ENCODE measurements around the gene ANLN. TPM values are rescaled to one million over a fixed set of nuclear protein-coding genes. Genes with fewer than 3 reads are reported as not detected.
"Not testable (repeated sequence)": the region's sequence is repeated elsewhere in the genome, so short reads cannot be mapped to it uniquely, and the experiment has no call there.

Gene ANLN
- total and polyA plus RNA-seq, 2 experiments from 2014 or later = 8.2 to 31.3 TPM

DNA sequence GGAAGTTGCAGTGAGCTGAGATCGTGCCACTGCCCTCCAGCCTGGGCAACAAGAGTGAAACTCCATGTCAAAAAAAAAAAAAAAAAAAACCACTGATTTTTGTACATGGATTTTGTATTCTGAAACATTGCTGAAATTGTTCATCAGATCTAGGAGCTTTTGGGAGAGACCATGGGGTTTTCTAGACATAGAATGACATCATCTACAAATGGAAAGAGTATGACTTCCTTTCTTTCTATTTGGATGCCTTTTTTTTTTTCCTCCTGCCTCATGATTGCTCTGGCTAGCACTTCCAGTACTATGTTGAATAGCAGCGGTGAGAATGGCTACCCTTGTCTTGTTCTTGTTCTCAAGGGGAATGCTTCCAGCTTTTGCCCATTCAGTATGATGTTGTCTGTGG is 89.1 kb downstream of the ANLN start:
- H2AFZ ChIP-seq = no peak overlapping the region
- no peak overlapping the region for H3K4me2 ChIP-seq
- no peaks in the 10 kb centered on the region for H3K36me3 ChIP-seq (replicated peaks; ENCODE audit: insufficient read depth, low read depth)
- TF ChIP-seq, protein P1, sequence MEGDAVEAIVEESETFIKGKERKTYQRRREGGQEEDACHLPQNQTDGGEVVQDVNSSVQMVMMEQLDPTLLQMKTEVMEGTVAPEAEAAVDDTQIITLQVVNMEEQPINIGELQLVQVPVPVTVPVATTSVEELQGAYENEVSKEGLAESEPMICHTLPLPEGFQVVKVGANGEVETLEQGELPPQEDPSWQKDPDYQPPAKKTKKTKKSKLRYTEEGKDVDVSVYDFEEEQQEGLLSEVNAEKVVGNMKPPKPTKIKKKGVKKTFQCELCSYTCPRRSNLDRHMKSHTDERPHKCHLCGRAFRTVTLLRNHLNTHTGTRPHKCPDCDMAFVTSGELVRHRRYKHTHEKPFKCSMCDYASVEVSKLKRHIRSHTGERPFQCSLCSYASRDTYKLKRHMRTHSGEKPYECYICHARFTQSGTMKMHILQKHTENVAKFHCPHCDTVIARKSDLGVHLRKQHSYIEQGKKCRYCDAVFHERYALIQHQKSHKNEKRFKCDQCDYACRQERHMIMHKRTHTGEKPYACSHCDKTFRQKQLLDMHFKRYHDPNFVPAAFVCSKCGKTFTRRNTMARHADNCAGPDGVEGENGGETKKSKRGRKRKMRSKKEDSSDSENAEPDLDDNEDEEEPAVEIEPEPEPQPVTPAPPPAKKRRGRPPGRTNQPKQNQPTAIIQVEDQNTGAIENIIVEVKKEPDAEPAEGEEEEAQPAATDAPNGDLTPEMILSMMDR (IDR thresholded peaks at IDR 0.05; ENCODE audit: poor library complexity) = no peak
- TF ChIP-seq EZH2phosphoT487 (IDR thresholded peaks at IDR 0.05; ENCODE audit: low read depth, severe bottlenecking, unreplicated experiment) (no peak), EZH2 (IDR thresholded peaks at IDR 0.05; ENCODE audit: borderline replicate concordance) (no peak)
- no peaks in the 10 kb centered on the region for H4K20me1 ChIP-seq (ENCODE audit: insufficient read depth, poor library complexity, severe bottlenecking)
- no peaks in the 10 kb centered on the region for H3K27me3 ChIP-seq
- H3K4me1 ChIP-seq (ENCODE audit: insufficient read depth) = no peaks in the 10 kb centered on the region
- H3K9me2 ChIP-seq (replicated peaks; ENCODE audit: insufficient read depth) = no peaks in the 10 kb centered on the region
- H3K9me3 ChIP-seq (ENCODE audit: low read depth) = no peaks in the 10 kb centered on the region
- no peak for DNase-seq (ENCODE audit: low spot score)
- no peak overlapping the region for H3K4me3 ChIP-seq
- 84% methylated on average over 2 of the region's 2 CpGs for WGBS (ENCODE audit: low lambda C conversion rate, missing lambda C conversion rate)
- no peaks in the 10 kb centered on the region for H3K79me2 ChIP-seq
- H3K27ac ChIP-seq = no peak overlapping the region

GRCh38 chr7:36483853-36484252 is 94.2 kb downstream of the ANLN start:
- H3K27ac ChIP-seq; H3K4me2 ChIP-seq; H3K36me3 ChIP-seq (replicated peaks; ENCODE audit: insufficient read depth, low read depth); H3K4me1 ChIP-seq (ENCODE audit: insufficient read depth); H2AFZ ChIP-seq; H3K9me3 ChIP-seq (ENCODE audit: low read depth); H3K79me2 ChIP-seq; H3K27me3 ChIP-seq; DNase-seq (ENCODE audit: low spot score); H4K20me1 ChIP-seq (ENCODE audit: insufficient read depth, poor library complexity, severe bottlenecking); H3K9me2 ChIP-seq (replicated peaks; ENCODE audit: insufficient read depth); H3K4me3 ChIP-seq: not testable (repeated sequence)
- WGBS (ENCODE audit: low lambda C conversion rate, missing lambda C conversion rate) = 93% methylated on average over 4 of the region's 4 CpGs

GRCh38 chr7:36484265-36484664 is 94.6 kb downstream of the ANLN start:
- no peaks in the 10 kb centered on the region for H4K20me1 ChIP-seq (ENCODE audit: insufficient read depth, poor library complexity, severe bottlenecking)
- H3K4me2 ChIP-seq = no peak overlapping the region
- H3K9me2 ChIP-seq (replicated peaks; ENCODE audit: insufficient read depth) = no peaks in the 10 kb centered on the region
- DNase-seq (ENCODE audit: low spot score) = no peak
- no peak overlapping the region for H2AFZ ChIP-seq
- H3K4me1 ChIP-seq (ENCODE audit: insufficient read depth) = peaks cover 7% of the 10 kb centered on the region
- 68% methylated on average over 8 of the region's 8 CpGs for WGBS (ENCODE audit: low lambda C conversion rate, missing lambda C conversion rate)
- H3K27me3 ChIP-seq = no peaks in the 10 kb centered on the region
- H3K36me3 ChIP-seq (replicated peaks; ENCODE audit: insufficient read depth, low read depth) = no peaks in the 10 kb centered on the region
- no peak overlapping the region for H3K27ac ChIP-seq
- no peaks in the 10 kb centered on the region for H3K79me2 ChIP-seq
- TF ChIP-seq EZH2 (IDR thresholded peaks at IDR 0.05; ENCODE audit: borderline replicate concordance) (no peak), EZH2phosphoT487 (IDR thresholded peaks at IDR 0.05; ENCODE audit: low read depth, severe bottlenecking, unreplicated experiment) (no peak)
- TF ChIP-seq, protein P1 (IDR thresholded peaks at IDR 0.05; ENCODE audit: poor library complexity) = no peak
- H3K4me3 ChIP-seq = no peak overlapping the region
- H3K9me3 ChIP-seq (ENCODE audit: low read depth) = no peaks in the 10 kb centered on the region

DNA sequence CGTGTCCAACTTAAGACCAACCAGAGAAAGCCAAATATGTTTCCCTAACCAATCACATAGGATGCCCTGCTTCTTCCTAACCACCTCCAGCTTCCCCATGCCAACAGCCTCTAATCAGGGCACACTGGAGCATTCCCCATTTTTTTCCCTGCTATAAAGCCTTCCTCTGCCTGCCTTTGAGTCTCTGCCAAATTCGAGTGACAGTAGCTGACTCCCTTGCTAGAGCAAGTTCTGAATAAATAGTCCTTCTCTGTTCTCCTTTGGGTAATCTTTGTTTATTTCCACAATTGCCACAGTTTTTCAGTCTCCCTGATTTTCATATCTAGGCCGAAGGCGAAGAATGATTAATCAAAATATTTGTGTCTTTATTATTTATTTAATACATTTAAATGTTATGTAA is 96.7 kb downstream of the ANLN start:
- H3K4me1 ChIP-seq (ENCODE audit: insufficient read depth) = peaks cover 7% of the 10 kb centered on the region
- no peak for TF ChIP-seq EZH2phosphoT487 (IDR thresholded peaks at IDR 0.05; ENCODE audit: low read depth, severe bottlenecking, unreplicated experiment)
- TF ChIP-seq, protein P1 (IDR thresholded peaks at IDR 0.05; ENCODE audit: poor library complexity) = no peak
- TF ChIP-seq EZH2 (IDR thresholded peaks at IDR 0.05; ENCODE audit: borderline replicate concordance) = no peak
- H2AFZ ChIP-seq = no peak overlapping the region
- H3K36me3 ChIP-seq (replicated peaks; ENCODE audit: insufficient read depth, low read depth) = no peaks in the 10 kb centered on the region
- no peaks in the 10 kb centered on the region for H3K9me3 ChIP-seq (ENCODE audit: low read depth)
- no peaks in the 10 kb centered on the region for H3K27me3 ChIP-seq
- DNase-seq (ENCODE audit: low spot score) = no peak
- H3K4me2 ChIP-seq = no peak overlapping the region
- H3K27ac ChIP-seq = no peak overlapping the region
- no peak overlapping the region for H3K4me3 ChIP-seq
- H3K9me2 ChIP-seq (replicated peaks; ENCODE audit: insufficient read depth) = no peaks in the 10 kb centered on the region
- no peaks in the 10 kb centered on the region for H4K20me1 ChIP-seq (ENCODE audit: insufficient read depth, poor library complexity, severe bottlenecking)
- WGBS (ENCODE audit: low lambda C conversion rate, missing lambda C conversion rate) = 90% methylated on average over 4 of the region's 4 CpGs
- H3K79me2 ChIP-seq = no peaks in the 10 kb centered on the region

All from hepatocyte (in vitro differentiated cells).